Measurements from ENCODE around the gene ATP5F1B. TPM values are rescaled to one million over a fixed set of nuclear protein-coding genes. Genes with fewer than 3 reads are reported as not detected.

The ATP5F1B gene
- total and polyA plus RNA-seq, 4 donors: 216 to 537 (median 389) TPM

DNA sequence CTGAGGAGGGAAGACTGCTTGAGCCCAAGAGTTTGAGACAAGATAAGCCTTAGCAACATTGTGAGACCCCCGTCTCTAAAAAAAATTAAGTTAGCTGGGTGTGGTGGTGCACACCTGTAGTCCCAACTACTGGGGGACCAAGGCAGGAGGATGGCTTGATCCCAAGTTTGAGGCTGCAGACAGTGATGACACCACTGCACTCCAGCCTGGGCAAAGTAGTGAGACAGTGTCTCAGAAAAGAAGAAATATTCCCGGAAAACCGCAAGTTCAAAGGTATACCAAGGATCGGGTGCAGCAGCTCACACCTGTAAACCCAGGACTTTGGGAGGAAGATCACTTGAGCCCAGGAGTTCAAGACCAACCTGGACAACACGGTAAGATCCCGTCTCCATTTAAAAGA lies 36.5 kb upstream of the ATP5F1B start:
- no peak for DNase-seq
- WGBS, 2 donors: 93% methylated on average over 6 of the region's 6 CpGs
- H3K27ac ChIP-seq (ENCODE audit: low read depth in 1 of 2, low read length in 1 of 2): no peak overlapping the region

DNA sequence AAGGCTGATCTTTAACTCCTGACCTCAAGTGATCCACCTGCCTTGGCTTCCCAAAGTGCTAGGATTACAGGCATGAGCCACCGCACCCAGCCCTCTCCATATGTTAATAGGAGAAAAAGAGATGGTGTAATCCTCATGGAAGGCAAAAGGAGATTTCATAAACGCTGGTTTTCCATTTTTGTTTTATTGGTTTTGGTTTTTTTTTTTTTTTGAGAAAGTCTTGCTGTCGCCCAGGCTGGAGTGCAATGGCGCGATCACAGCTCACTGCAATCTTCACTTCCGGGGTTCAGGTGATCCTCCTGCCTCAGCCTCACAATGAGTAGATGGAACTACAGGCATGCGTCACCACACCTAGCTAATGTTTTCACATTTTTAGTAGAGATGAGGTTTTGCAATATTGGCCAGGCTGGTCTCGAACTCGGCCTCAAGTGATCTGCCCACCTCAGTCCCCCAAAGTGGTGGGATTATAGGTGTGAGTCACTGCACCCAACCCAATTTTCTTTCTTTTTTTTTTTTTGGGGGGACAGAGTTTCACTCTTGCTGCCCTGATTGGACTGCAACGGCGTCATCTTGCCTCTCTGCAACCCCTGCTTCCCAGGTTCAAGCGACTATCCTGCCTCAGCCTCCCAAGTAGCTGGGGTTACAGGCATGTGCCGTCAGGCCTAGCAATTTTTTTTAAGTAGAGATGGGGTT lies 34.2 kb upstream of the ATP5F1B start:
- H3K36me3 ChIP-seq (ENCODE audit: control insufficient read depth in 4 of 4, insufficient read depth in 4 of 4, low read length in 4 of 4): peaks cover 4 to 18% (median 8%) of the 10 kb centered on the region in 4 donors
- 89 to 90% methylated on average over 13 of the region's 13 CpGs for WGBS, 2 donors
- DNase-seq (no peak), ATAC-seq (ENCODE audit: insufficient read depth, low FRiP score) (no peak)
- no peaks in the 10 kb centered on the region for H3K27me3 ChIP-seq (ENCODE audit: control insufficient read depth in 3 of 3, insufficient read depth in 3 of 3, low read length in 2 of 3)
- no peak overlapping the region for H3K27ac ChIP-seq (ENCODE audit: low read depth in 1 of 2, low read length in 1 of 2)
- peaks cover 0 to 15% (median 6%) of the 10 kb centered on the region in 5 donors for H3K4me1 ChIP-seq (ENCODE audit: control insufficient read depth in 5 of 5, insufficient read depth in 5 of 5, low read length in 5 of 5)
- no peak overlapping the region for H3K9ac ChIP-seq (ENCODE audit: insufficient read depth in 1 of 2, low read length in 2 of 2)
- H3K4me3 ChIP-seq: no peak overlapping the region
- TF ChIP-seq, protein P1, sequence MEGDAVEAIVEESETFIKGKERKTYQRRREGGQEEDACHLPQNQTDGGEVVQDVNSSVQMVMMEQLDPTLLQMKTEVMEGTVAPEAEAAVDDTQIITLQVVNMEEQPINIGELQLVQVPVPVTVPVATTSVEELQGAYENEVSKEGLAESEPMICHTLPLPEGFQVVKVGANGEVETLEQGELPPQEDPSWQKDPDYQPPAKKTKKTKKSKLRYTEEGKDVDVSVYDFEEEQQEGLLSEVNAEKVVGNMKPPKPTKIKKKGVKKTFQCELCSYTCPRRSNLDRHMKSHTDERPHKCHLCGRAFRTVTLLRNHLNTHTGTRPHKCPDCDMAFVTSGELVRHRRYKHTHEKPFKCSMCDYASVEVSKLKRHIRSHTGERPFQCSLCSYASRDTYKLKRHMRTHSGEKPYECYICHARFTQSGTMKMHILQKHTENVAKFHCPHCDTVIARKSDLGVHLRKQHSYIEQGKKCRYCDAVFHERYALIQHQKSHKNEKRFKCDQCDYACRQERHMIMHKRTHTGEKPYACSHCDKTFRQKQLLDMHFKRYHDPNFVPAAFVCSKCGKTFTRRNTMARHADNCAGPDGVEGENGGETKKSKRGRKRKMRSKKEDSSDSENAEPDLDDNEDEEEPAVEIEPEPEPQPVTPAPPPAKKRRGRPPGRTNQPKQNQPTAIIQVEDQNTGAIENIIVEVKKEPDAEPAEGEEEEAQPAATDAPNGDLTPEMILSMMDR (IDR thresholded peaks at IDR 0.05; ENCODE audit: control extremely low read depth, extremely low read depth): no peak
- no peaks in the 10 kb centered on the region for H3K9me3 ChIP-seq (ENCODE audit: control insufficient read depth in 4 of 4, insufficient read depth in 3 of 4, low read length in 3 of 4)

More for the DNA sequence above, 36.5 kb upstream of the ATP5F1B start:
- no peak for ATAC-seq (ENCODE audit: insufficient read depth, low FRiP score)
- Histone ChIP-seq H3K36me3 (ENCODE audit: control insufficient read depth in 4 of 4, insufficient read depth in 4 of 4, low read length in 4 of 4) (peaks cover 5 to 15% (median 8%) of the 10 kb centered on the region in 4 donors), H3K4me3 (no peak overlapping the region), H3K9me3 (ENCODE audit: control insufficient read depth in 4 of 4, insufficient read depth in 3 of 4, low read length in 3 of 4) (no peaks in the 10 kb centered on the region), H3K4me1 (ENCODE audit: control insufficient read depth in 5 of 5, insufficient read depth in 5 of 5, low read length in 5 of 5) (peaks cover 0 to 15% (median 6%) of the 10 kb centered on the region in 5 donors), H3K9ac (ENCODE audit: insufficient read depth in 1 of 2, low read length in 2 of 2) (no peak overlapping the region), H3K27me3 (ENCODE audit: control insufficient read depth in 3 of 3, insufficient read depth in 3 of 3, low read length in 2 of 3) (no peaks in the 10 kb centered on the region)
- TF ChIP-seq, protein P1 (IDR thresholded peaks at IDR 0.05; ENCODE audit: control extremely low read depth, extremely low read depth): no peak

DNA sequence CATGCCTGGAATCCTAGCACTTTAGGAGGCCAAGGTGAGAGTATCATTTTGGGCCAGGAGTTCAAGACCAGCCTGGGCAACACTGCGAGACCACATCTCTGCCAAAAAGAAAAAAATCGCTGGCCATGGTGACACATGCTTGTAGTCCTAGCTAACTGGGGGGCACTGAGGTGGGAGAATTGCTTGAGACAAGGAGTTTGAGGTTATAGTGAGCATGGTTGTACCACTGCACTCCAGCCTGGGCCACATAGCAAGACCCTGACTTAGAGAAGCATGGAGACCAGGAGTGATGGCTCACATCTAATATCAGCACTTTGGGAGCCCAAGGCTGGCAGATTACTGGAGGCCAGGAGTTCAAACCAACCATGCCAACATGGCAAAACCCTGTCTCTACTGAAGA lies 33.1 kb upstream of the ATP5F1B start:
- Histone ChIP-seq H3K9me3 (ENCODE audit: control insufficient read depth in 4 of 4, insufficient read depth in 3 of 4, low read length in 3 of 4) (no peaks in the 10 kb centered on the region), H3K27ac (ENCODE audit: low read depth in 1 of 2, low read length in 1 of 2) (no peak overlapping the region), H3K4me1 (ENCODE audit: control insufficient read depth in 5 of 5, insufficient read depth in 5 of 5, low read length in 5 of 5) (peaks cover 0 to 15% (median 0%) of the 10 kb centered on the region in 5 donors), H3K9ac (ENCODE audit: insufficient read depth in 1 of 2, low read length in 2 of 2) (no peak overlapping the region), H3K36me3 (ENCODE audit: control insufficient read depth in 4 of 4, insufficient read depth in 4 of 4, low read length in 4 of 4) (peaks cover 4 to 18% (median 9%) of the 10 kb centered on the region in 4 donors), H3K27me3 (ENCODE audit: control insufficient read depth in 3 of 3, insufficient read depth in 3 of 3, low read length in 2 of 3) (no peaks in the 10 kb centered on the region), H3K4me3 (no peak overlapping the region)
- TF ChIP-seq, protein P1 (IDR thresholded peaks at IDR 0.05; ENCODE audit: control extremely low read depth, extremely low read depth): no peak
- 90 to 94% methylated on average over 2 of the region's 2 CpGs for WGBS, 2 donors
- no peak for ATAC-seq (ENCODE audit: insufficient read depth, low FRiP score)
- DNase-seq: no peak

All from lung (tissue), 12 donors.